Measurements from ENCODE around the gene LRRC14B.

The LRRC14B gene

GRCh38 chr5:180286-180918 is 10.9 kb upstream of the LRRC14B start:
- TF ChIP-seq CTCF (IDR thresholded peaks at IDR 0.05), result no peak

GRCh38 chr5:181160-181559 is 10.1 kb upstream of the LRRC14B start:
- no peaks in the 10 kb centered on the region for H3K27me3 ChIP-seq (ENCODE audit: control insufficient read depth, insufficient read depth, low read length)
- no peak overlapping the region for H2AFZ ChIP-seq
- no peaks in the 10 kb centered on the region for H3K9me3 ChIP-seq (ENCODE audit: control insufficient read depth, low read length)
- peaks cover 7% of the 10 kb centered on the region for H3K4me1 ChIP-seq
- H3K79me2 ChIP-seq, result no peaks in the 10 kb centered on the region
- H3K9ac ChIP-seq, result no peak overlapping the region
- H3K27ac ChIP-seq, result no peak overlapping the region
- no peak overlapping the region for H3K4me2 ChIP-seq (ENCODE audit: low read length)
- no peaks in the 10 kb centered on the region for H3K36me3 ChIP-seq (ENCODE audit: control insufficient read depth, insufficient read depth, low read length)
- no peak overlapping the region for H3K4me3 ChIP-seq (ENCODE audit: low read depth, low read length)
- no peak for TF ChIP-seq CTCF (IDR thresholded peaks at IDR 0.05)

More at GRCh38 chr5:180286-180918, 10.9 kb upstream of the LRRC14B start:
- no peak overlapping the region for H3K9ac ChIP-seq
- H3K36me3 ChIP-seq (ENCODE audit: control insufficient read depth, insufficient read depth, low read length), result no peaks in the 10 kb centered on the region
- no peaks in the 10 kb centered on the region for H3K79me2 ChIP-seq
- H3K4me2 ChIP-seq (ENCODE audit: low read length), result no peak overlapping the region
- H3K27me3 ChIP-seq (ENCODE audit: control insufficient read depth, insufficient read depth, low read length), result no peaks in the 10 kb centered on the region
- H3K27ac ChIP-seq, result no peak overlapping the region
- no peak overlapping the region for H3K4me3 ChIP-seq (ENCODE audit: low read depth, low read length)
- no peaks in the 10 kb centered on the region for H3K9me3 ChIP-seq (ENCODE audit: control insufficient read depth, low read length)
- H2AFZ ChIP-seq, result no peak overlapping the region
- H3K4me1 ChIP-seq, result peaks cover 7% of the 10 kb centered on the region

GRCh38 chr5:181566-181965 is 9.7 kb upstream of the LRRC14B start:
- Histone ChIP-seq H3K9me3 (ENCODE audit: control insufficient read depth, low read length) (no peaks in the 10 kb centered on the region), H3K4me2 (ENCODE audit: low read length) (no peak overlapping the region), H2AFZ (no peak overlapping the region), H3K27ac (no peak overlapping the region), H3K9ac (no peak overlapping the region), H3K36me3 (ENCODE audit: control insufficient read depth, insufficient read depth, low read length) (no peaks in the 10 kb centered on the region), H3K79me2 (no peaks in the 10 kb centered on the region), H3K4me3 (ENCODE audit: low read depth, low read length) (no peak overlapping the region), H3K27me3 (ENCODE audit: control insufficient read depth, insufficient read depth, low read length) (no peaks in the 10 kb centered on the region), H3K4me1 (peaks cover 3% of the 10 kb centered on the region)
- TF ChIP-seq CTCF (IDR thresholded peaks at IDR 0.05), result no peak

- TF ChIP-seq CTCF (IDR thresholded peaks at IDR 0.05), result no peak
- H3K9ac ChIP-seq, result no peak overlapping the region
- no peaks in the 10 kb centered on the region for H3K36me3 ChIP-seq (ENCODE audit: control insufficient read depth, insufficient read depth, low read length)
- H3K27ac ChIP-seq, result no peak overlapping the region
- no peak overlapping the region for H2AFZ ChIP-seq
- H3K4me2 ChIP-seq (ENCODE audit: low read length), result no peak overlapping the region
- H3K27me3 ChIP-seq (ENCODE audit: control insufficient read depth, insufficient read depth, low read length), result no peaks in the 10 kb centered on the region
- H3K9me3 ChIP-seq (ENCODE audit: control insufficient read depth, low read length), result no peaks in the 10 kb centered on the region
- no peaks in the 10 kb centered on the region for H3K79me2 ChIP-seq
- no peak overlapping the region for H3K4me3 ChIP-seq (ENCODE audit: low read depth, low read length)
- no peaks in the 10 kb centered on the region for H3K4me1 ChIP-seq
Observed at GRCh38 chr5:182126-182525, 9.2 kb upstream of the LRRC14B start.

GRCh38 chr5:184471-184870 is 6.8 kb upstream of the LRRC14B start:
- Histone ChIP-seq H3K4me1 (peaks cover 5% of the 10 kb centered on the region), H3K79me2 (no peaks in the 10 kb centered on the region), H3K36me3 (ENCODE audit: control insufficient read depth, insufficient read depth, low read length) (no peaks in the 10 kb centered on the region), H3K27ac (no peak overlapping the region), H3K9ac (no peak overlapping the region), H3K9me3 (ENCODE audit: control insufficient read depth, low read length) (no peaks in the 10 kb centered on the region), H3K4me2 (ENCODE audit: low read length) (no peak overlapping the region), H3K4me3 (ENCODE audit: low read depth, low read length) (no peak overlapping the region), H3K27me3 (ENCODE audit: control insufficient read depth, insufficient read depth, low read length) (no peaks in the 10 kb centered on the region), H2AFZ (no peak overlapping the region)
- no peak for TF ChIP-seq CTCF (IDR thresholded peaks at IDR 0.05)

Measured in parathyroid adenoma (tissue), 2 donors.